SK-N-SH treated with all-trans-retinoic acid at 6 μM for 48 hours (cell line): ENCODE data around the gene CCDC78.

ENCODE experiments used
- PPARA ChIP-seq: fragments of 250-450 bp; sonication (Bioruptor Pico); IDR thresholded peaks from 2 replicates; pipeline ENCODE4 v1.5.0; 2020; ENCODE audit warnings: mild to moderate bottlenecking, borderline replicate concordance
- TOX ChIP-seq: fragments of 250-450 bp; sonication (Bioruptor Pico); IDR thresholded peaks from 2 replicates; pipeline ENCODE4 v1.8.0; 2021; ENCODE audit warnings: mild to moderate bottlenecking, moderate library complexity, borderline replicate concordance
- ZNF565 ChIP-seq: fragments of 450-650 bp; formaldehyde crosslinking; conservative IDR thresholded peaks from 2 replicates; pipeline ENCODE4 v1.5.0; 2020; ENCODE audit warnings: low read depth, mild to moderate bottlenecking, moderate library complexity
- TF ChIP-seq, protein P1 (sequence below): fragments of 250-450 bp; sonication (Bioruptor Pico); IDR thresholded peaks from 2 replicates; pipeline ENCODE4 v1.8.0; 2021; ENCODE audit warnings: low read depth, mild to moderate bottlenecking, moderate library complexity, borderline replicate concordance
- TF ChIP-seq, protein P2 (sequence below): fragments of 250-450 bp; sonication (Bioruptor Pico); IDR thresholded peaks from 2 replicates; pipeline ENCODE4 v1.5.0; 2020; ENCODE audit warnings: mild to moderate bottlenecking, moderate library complexity
- TF ChIP-seq, protein P3 (sequence below): fragments of 250-450 bp; sonication (Bioruptor Pico); IDR thresholded peaks from 2 replicates; pipeline ENCODE4 v1.8.0; 2020; ENCODE audit warnings: mild to moderate bottlenecking, moderate library complexity, borderline replicate concordance

DNA sequence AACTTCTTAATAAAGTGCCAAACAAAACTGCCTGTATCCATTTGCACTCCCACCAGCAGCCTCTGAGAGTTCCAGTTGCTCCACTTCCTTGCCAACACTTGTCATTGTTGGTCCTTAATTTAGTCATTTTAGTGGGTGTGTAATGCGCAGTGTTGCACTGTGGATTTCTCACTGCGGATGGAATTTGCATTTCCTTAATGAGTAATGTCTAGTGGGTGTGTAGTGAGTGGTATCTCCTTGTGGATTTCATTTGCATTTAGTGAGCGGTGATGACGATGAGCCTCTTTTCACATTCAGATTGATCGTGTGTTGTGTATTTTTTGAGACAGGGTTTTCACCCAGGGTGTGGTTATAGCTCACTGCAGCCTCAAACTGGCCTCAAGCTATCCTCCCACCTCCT is 30.2 kb upstream of the CCDC78 start:
- TF ChIP-seq ZNF565 (no peak), TOX (CRISPR knock-in tag) (no peak), PPARA (CRISPR knock-in tag) (no peak)
- TF ChIP-seq, protein P1, sequence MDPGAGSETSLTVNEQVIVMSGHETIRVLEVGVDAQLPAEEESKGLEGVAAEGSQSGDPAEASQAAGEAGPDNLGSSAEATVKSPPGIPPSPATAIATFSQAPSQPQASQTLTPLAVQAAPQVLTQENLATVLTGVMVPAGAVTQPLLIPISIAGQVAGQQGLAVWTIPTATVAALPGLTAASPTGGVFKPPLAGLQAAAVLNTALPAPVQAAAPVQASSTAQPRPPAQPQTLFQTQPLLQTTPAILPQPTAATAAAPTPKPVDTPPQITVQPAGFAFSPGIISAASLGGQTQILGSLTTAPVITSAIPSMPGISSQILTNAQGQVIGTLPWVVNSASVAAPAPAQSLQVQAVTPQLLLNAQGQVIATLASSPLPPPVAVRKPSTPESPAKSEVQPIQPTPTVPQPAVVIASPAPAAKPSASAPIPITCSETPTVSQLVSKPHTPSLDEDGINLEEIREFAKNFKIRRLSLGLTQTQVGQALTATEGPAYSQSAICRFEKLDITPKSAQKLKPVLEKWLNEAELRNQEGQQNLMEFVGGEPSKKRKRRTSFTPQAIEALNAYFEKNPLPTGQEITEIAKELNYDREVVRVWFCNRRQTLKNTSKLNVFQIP (CRISPR knock-in tag): no peak
- TF ChIP-seq, protein P2, sequence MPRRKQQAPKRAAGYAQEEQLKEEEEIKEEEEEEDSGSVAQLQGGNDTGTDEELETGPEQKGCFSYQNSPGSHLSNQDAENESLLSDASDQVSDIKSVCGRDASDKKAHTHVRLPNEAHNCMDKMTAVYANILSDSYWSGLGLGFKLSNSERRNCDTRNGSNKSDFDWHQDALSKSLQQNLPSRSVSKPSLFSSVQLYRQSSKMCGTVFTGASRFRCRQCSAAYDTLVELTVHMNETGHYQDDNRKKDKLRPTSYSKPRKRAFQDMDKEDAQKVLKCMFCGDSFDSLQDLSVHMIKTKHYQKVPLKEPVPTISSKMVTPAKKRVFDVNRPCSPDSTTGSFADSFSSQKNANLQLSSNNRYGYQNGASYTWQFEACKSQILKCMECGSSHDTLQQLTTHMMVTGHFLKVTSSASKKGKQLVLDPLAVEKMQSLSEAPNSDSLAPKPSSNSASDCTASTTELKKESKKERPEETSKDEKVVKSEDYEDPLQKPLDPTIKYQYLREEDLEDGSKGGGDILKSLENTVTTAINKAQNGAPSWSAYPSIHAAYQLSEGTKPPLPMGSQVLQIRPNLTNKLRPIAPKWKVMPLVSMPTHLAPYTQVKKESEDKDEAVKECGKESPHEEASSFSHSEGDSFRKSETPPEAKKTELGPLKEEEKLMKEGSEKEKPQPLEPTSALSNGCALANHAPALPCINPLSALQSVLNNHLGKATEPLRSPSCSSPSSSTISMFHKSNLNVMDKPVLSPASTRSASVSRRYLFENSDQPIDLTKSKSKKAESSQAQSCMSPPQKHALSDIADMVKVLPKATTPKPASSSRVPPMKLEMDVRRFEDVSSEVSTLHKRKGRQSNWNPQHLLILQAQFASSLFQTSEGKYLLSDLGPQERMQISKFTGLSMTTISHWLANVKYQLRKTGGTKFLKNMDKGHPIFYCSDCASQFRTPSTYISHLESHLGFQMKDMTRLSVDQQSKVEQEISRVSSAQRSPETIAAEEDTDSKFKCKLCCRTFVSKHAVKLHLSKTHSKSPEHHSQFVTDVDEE (CRISPR knock-in tag): no peak
- TF ChIP-seq, protein P3, sequence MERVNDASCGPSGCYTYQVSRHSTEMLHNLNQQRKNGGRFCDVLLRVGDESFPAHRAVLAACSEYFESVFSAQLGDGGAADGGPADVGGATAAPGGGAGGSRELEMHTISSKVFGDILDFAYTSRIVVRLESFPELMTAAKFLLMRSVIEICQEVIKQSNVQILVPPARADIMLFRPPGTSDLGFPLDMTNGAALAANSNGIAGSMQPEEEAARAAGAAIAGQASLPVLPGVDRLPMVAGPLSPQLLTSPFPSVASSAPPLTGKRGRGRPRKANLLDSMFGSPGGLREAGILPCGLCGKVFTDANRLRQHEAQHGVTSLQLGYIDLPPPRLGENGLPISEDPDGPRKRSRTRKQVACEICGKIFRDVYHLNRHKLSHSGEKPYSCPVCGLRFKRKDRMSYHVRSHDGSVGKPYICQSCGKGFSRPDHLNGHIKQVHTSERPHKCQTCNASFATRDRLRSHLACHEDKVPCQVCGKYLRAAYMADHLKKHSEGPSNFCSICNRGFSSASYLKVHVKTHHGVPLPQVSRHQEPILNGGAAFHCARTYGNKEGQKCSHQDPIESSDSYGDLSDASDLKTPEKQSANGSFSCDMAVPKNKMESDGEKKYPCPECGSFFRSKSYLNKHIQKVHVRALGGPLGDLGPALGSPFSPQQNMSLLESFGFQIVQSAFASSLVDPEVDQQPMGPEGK (CRISPR knock-in tag): no peak
